AG09309 (cell line): ENCODE results near the gene IFNGR1.
"Not testable (repeated sequence)": the region's sequence is repeated elsewhere in the genome, so short reads cannot be mapped to it uniquely, and the experiment has no call there.

Experiments used
- DNase-seq: peaks from one replicate; pipeline ENCODE4 v3.0.0-alpha.2; 2010; ENCODE audit warnings: low read depth
- H3K4me3 ChIP-seq: 2 replicates; pipeline ENCODE4 v1.5.1; 2011; ENCODE audit warnings: mild to moderate bottlenecking, low read depth, low read length, moderate library complexity; ENCODE audit not compliant: control insufficient read depth
- TF ChIP-seq, protein P1 (sequence below): IDR thresholded peaks from 2 replicates; pipeline ENCODE4 v1.5.1; 2011; ENCODE audit warnings: mild to moderate bottlenecking, low read depth, low read length, inconsistent platforms; ENCODE audit not compliant: insufficient read depth, control insufficient read depth; ENCODE audit errors: missing control alignments

IFNGR1 gene

DNA sequence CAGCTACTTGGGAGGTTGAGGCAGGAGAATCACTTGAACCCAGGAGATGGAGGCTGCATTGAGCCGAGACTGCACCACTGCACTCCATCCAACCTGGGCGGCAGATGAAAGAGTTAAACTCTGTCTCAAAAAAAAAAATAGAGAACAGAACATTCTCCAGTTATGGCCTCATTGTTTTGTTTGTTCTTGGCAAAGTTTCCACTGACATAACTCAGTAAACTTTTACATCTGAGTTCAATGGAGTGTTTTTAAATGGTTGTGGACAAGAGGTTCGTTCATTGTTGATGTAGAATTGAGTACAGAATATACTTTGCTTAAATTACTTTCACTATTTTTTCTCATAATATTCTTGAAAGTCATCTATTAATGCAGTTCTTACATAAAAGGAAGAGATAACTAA lies 42.2 kb upstream of the IFNGR1 start:
- TF ChIP-seq, protein P1, sequence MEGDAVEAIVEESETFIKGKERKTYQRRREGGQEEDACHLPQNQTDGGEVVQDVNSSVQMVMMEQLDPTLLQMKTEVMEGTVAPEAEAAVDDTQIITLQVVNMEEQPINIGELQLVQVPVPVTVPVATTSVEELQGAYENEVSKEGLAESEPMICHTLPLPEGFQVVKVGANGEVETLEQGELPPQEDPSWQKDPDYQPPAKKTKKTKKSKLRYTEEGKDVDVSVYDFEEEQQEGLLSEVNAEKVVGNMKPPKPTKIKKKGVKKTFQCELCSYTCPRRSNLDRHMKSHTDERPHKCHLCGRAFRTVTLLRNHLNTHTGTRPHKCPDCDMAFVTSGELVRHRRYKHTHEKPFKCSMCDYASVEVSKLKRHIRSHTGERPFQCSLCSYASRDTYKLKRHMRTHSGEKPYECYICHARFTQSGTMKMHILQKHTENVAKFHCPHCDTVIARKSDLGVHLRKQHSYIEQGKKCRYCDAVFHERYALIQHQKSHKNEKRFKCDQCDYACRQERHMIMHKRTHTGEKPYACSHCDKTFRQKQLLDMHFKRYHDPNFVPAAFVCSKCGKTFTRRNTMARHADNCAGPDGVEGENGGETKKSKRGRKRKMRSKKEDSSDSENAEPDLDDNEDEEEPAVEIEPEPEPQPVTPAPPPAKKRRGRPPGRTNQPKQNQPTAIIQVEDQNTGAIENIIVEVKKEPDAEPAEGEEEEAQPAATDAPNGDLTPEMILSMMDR = no peak
- H3K4me3 ChIP-seq = no peak overlapping the region

DNA sequence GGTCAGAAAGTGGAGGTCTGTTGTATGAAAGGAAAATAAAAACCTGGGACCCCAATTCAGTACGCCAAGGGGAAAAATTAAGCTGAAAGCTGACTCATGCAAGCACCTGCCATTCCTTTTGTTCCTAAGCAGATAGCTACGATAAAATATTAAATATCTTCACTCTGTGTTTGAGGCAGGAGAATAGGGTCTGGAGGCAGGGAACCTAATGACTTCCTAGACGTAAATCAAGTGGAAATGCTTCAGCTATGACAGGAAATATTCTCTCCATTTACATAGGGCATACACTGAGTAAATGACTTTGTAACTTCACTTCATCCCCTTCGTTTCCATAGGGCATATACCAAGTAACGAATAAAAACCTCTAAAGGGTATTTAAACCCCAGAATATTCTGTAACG lies 41.0 kb upstream of the IFNGR1 start:
- TF ChIP-seq, protein P1 = no peak
- DNase-seq = no peak
- H3K4me3 ChIP-seq = no peak overlapping the region

More for the DNA sequence above, 42.2 kb upstream of the IFNGR1 start:
- DNase-seq = no peak

DNA sequence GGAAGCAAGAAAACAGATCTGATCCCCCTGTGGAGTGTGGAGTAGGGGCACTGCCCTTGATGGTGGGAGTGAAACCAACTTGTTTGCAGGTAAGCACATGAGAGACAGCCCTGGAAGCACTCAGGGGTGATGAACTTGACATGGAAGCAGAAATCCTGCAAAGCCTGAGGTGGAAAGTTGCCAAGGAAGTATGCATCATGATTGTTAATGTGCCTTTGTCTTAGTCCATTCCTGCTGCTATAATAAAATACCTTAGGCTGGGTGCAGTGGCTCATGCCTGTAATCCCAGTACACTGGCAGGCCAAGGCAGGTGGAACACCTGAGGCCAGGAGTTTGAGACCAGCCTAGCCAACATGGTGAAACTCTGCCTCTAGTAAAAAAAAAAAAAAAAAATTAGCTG lies 40.2 kb upstream of the IFNGR1 start:
- DNase-seq = no peak
- TF ChIP-seq, protein P1 = no peak
- H3K4me3 ChIP-seq = no peak overlapping the region

DNA sequence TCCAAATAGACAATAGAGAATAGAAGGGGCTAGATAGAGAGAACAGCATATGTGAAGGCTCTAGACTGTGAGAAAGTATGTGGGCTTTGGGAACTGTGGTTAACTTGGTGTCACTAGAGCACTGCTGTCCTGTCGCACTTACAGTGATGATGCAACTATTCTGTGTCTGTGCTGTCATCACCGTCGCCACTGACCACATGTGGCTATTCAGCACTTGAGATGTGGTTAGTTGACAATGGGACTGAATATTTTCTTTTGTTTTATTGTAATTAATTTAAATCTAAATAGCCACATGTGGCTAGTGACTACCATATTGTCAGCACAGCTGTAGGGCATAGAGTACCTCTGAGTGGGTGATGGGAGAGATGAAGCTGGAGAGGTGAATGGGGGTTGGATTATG lies 39.0 kb upstream of the IFNGR1 start:
- TF ChIP-seq, protein P1 = no peak
- H3K4me3 ChIP-seq = no peak overlapping the region
- no peak for DNase-seq

DNA sequence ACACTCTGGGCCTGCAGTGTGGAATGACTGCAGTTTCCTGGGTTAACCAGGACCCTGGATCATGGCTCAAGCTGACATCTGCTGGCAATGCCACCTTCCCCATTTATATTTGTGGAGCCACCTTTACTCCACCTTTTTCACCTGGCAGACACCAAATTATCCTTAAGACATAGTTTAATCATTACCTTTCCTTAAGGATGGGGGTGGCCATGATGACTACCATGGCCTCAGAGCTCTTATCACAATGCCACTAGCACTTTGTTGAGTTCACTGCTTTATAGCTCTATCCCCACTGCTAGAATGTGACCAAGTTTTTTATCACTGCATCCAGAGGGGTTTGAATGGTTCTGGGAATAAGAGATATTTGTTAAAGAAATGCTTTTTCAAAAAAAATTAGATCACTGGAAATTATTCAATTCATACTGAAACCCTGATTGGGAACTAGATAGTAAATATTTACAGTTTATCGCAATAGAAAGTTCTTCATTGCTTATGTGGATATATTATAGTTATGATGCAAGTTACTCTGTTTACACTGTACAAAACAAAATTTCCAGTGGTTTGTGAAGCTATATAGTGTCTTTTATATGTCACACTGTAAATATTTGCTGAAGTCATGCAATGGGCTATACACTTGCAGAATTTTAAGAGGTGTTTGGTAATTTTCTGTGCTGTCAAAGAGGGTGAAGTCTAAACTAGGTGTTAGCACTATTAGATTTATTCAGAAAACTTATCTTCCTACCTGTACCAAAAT lies 37.3 kb upstream of the IFNGR1 start:
- DNase-seq = no peak
- no peak overlapping the region for H3K4me3 ChIP-seq
- TF ChIP-seq, protein P1 = no peak

DNA sequence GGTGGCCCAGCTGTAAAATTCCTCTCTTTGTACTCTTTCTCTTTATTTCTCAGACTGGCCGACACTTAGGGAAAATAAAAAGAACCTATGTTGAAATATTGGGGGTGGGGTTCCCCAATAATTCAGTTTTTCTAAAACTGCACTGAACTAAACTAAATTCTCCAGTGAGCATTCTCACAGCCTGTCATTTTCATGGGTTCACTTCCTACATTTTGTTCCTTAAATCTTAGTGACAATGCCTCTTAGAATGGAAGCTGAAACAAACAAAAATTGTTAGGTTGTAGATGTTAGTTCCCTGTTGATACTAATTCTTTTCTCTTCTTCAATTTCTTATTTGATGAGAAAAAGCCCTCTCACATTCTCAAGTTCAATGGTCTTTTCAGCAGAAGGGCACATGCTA lies 35.8 kb upstream of the IFNGR1 start:
- TF ChIP-seq, protein P1 = no peak
- no peak for DNase-seq
- no peak overlapping the region for H3K4me3 ChIP-seq

DNA sequence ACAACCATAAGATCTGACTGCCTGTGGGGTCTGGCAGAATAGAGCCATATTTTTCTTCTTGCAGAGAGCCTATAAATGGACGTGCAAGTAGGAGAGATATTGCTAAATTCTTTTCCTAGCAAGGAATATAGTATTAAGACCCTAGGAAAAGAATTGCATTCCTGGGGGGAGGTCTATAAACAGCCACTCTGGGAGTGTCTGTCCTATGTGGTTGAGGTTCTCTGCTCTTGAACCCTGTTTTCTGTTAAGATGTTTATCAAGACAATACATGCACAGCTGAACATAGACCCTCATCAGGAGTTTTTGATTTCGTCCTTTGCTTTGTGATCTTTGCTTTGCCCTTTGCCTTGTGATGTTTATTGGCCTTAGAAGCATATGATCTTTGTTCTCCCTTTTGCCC lies 35.2 kb upstream of the IFNGR1 start:
- H3K4me3 ChIP-seq, DNase-seq: not testable (repeated sequence)
